ENCODE results near the gene THRA. TPM values are rescaled to one million over a fixed set of nuclear protein-coding genes. Genes with fewer than 3 reads are reported as not detected.

The THRA gene
- total and polyA plus RNA-seq, 9 of the 15 experiments (the other 6 are each of a cell fraction or from before 2014, with no cell fraction given), result 0.34 to 23.4 (median 12.7) TPM

DNA sequence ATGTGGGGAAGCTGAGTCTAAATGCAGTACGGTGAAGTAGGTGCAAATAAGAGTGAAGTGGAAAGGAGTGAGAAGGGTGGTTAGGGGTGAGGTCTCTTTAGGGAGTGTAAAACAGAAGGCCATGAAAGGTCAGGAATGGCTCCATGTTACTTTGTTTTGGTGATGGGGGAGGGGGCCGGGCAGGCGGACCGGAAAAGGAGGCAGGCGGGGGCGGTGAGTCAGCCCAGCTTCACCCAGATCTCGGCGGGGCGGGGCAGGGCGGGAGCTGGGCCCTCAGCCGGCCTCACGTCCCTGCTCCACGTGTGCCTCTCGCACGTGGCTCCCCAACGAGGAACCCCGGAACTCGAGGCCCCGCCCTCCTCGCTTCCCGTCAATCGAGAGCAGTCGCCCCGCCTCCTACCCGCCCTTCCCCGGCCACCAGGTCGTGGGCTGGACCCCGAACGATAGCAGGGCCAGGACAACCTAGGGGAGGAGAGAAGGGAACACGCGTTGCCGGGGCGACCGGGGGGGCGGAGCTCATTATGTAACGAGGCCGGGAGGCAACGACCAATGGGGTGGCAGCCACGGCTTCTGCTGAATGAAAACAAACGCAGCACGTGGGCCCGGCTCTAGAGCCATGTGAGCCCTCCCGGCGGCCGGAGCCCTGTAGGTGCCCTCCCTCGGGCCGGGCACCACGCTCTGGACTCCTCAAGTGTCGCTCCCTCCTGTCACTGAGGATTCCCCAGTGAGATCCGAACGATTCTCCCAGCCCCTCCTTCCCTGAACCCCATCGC is 36.3 kb downstream of the THRA start (continued):
- no peak for TF ChIP-seq TAL1 (IDR thresholded peaks at IDR 0.05)
- peak in 1 of 2 experiments; percentile 69; a peak in 1 of 4 replicates for TF ChIP-seq SRF (CRISPR knock-in tag; IDR thresholded peaks at IDR 0.05)
- TF ChIP-seq ZNF239 (CRISPR knock-in tag; IDR thresholded peaks at IDR 0.05), result no peak
- TF ChIP-seq, protein P1, sequence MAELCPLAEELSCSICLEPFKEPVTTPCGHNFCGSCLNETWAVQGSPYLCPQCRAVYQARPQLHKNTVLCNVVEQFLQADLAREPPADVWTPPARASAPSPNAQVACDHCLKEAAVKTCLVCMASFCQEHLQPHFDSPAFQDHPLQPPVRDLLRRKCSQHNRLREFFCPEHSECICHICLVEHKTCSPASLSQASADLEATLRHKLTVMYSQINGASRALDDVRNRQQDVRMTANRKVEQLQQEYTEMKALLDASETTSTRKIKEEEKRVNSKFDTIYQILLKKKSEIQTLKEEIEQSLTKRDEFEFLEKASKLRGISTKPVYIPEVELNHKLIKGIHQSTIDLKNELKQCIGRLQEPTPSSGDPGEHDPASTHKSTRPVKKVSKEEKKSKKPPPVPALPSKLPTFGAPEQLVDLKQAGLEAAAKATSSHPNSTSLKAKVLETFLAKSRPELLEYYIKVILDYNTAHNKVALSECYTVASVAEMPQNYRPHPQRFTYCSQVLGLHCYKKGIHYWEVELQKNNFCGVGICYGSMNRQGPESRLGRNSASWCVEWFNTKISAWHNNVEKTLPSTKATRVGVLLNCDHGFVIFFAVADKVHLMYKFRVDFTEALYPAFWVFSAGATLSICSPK (IDR thresholded peaks at IDR 0.05; ENCODE audit: borderline replicate concordance), result peak; percentile 88; the same call in 1 of the 2 replicates
- TF ChIP-seq HDAC3 (IDR thresholded peaks at IDR 0.05; ENCODE audit: borderline replicate concordance, partially characterized antibody), result peak; percentile 76
- TF ChIP-seq TAF9B (IDR thresholded peaks at IDR 0.05; ENCODE audit: partially characterized antibody), result peak; percentile 83
- peak; percentile 98 for TF ChIP-seq BRD9 (IDR thresholded peaks at IDR 0.05; ENCODE audit: low read depth, partially characterized antibody)
- TF ChIP-seq, protein P2, sequence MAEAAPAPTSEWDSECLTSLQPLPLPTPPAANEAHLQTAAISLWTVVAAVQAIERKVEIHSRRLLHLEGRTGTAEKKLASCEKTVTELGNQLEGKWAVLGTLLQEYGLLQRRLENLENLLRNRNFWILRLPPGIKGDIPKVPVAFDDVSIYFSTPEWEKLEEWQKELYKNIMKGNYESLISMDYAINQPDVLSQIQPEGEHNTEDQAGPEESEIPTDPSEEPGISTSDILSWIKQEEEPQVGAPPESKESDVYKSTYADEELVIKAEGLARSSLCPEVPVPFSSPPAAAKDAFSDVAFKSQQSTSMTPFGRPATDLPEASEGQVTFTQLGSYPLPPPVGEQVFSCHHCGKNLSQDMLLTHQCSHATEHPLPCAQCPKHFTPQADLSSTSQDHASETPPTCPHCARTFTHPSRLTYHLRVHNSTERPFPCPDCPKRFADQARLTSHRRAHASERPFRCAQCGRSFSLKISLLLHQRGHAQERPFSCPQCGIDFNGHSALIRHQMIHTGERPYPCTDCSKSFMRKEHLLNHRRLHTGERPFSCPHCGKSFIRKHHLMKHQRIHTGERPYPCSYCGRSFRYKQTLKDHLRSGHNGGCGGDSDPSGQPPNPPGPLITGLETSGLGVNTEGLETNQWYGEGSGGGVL (CRISPR knock-in tag; IDR thresholded peaks at IDR 0.05), result no peak
- 0 out of 4 replicates have a peak, but pooled peaks of 1 of the 2 experiments have one; percentile 23 for TF ChIP-seq MLX (CRISPR knock-in tag; conservative IDR thresholded peaks at IDR 0.05)
- TF ChIP-seq, protein P3, sequence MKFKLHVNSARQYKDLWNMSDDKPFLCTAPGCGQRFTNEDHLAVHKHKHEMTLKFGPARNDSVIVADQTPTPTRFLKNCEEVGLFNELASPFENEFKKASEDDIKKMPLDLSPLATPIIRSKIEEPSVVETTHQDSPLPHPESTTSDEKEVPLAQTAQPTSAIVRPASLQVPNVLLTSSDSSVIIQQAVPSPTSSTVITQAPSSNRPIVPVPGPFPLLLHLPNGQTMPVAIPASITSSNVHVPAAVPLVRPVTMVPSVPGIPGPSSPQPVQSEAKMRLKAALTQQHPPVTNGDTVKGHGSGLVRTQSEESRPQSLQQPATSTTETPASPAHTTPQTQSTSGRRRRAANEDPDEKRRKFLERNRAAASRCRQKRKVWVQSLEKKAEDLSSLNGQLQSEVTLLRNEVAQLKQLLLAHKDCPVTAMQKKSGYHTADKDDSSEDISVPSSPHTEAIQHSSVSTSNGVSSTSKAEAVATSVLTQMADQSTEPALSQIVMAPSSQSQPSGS (CRISPR knock-in tag; IDR thresholded peaks at IDR 0.05), result no peak
- TF ChIP-seq HIVEP1 (CRISPR knock-in tag; IDR thresholded peaks at IDR 0.05), result 0 out of 2 replicates have a peak, but pooled peaks have one; percentile 4
- TF ChIP-seq, protein P4, sequence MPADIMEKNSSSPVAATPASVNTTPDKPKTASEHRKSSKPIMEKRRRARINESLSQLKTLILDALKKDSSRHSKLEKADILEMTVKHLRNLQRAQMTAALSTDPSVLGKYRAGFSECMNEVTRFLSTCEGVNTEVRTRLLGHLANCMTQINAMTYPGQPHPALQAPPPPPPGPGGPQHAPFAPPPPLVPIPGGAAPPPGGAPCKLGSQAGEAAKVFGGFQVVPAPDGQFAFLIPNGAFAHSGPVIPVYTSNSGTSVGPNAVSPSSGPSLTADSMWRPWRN (IDR thresholded peaks at IDR 0.05; ENCODE audit: low read depth), result peak; percentile 77
- no peak for TF ChIP-seq PRPF4 (IDR thresholded peaks at IDR 0.05; ENCODE audit: insufficient read depth, low read depth, low read length, poor library complexity, severe bottlenecking)
- TF ChIP-seq ZNF184 (CRISPR knock-in tag; IDR thresholded peaks at IDR 0.05), result no peak
- no peak for TF ChIP-seq PTTG1 (tag; IDR thresholded peaks at IDR 0.05; ENCODE audit: low read depth)
- no peak for TF ChIP-seq ZNF518B (CRISPR knock-in tag; IDR thresholded peaks at IDR 0.05)

All from K562 (cell line).